TTC549 (cell line): Measurements from ENCODE around the gene RALGPS1.

Source experiments
- FAIRE-seq: peaks from 2 replicates; lab custom pipeline; 2012; peaks lifted over from hg19 to GRCh38; lab: Jason Lieb, UNC

RALGPS1 gene

GRCh38 chr9:127225801-127226625 lies 311.4 kb downstream of the RALGPS1 start:
- FAIRE-seq: no peak

- no peak for FAIRE-seq
Measured at GRCh38 chr9:127229691-127230417, 315.3 kb downstream of the RALGPS1 start.

DNA sequence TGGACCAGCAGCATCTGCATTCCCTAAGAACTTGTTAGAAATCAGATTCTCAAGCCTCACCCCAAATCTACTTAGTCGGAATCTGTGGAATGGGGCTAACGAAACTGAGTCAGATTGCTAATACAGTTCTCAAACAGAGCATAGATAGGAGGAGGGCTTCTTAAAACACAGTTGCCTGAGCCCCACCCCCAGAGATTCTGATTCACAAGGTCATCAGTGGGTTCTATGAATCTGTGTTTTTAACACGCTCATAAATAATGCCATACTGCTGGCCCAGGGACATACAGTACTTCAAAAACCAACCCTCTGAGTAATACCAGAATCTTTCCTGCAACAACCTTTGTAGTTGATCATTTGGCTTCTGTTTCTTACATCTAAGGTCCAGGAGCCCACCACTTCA lies 317.1 kb downstream of the RALGPS1 start:
- FAIRE-seq: no peak

- no peak for FAIRE-seq
Measured at GRCh38 chr9:127232833-127233549, 318.4 kb downstream of the RALGPS1 start.

GRCh38 chr9:127233550-127233949 lies 319.0 kb downstream of the RALGPS1 start:
- FAIRE-seq: no peak

GRCh38 chr9:127233989-127234388 lies 319.4 kb downstream of the RALGPS1 start:
- no peak for FAIRE-seq

DNA sequence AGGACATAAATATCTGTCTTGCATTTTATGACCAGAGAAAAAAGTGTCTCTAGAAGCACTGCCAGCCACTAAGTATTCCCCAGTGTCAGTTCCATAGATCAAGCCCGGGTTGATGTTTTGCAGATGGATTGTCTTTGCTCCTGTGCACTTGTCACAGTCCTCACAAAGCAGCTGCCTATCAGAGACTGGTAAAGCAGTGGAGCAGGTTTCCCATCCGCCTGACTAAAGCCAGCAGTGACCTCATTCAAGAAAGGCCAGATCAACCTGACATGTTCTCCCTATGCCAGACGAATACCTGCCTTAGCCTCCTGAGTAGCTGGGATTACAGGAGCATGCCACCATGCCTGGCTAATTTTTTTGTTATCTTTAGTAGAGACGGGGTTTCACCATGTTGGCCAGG lies 323.2 kb downstream of the RALGPS1 start:
- FAIRE-seq: no peak

GRCh38 chr9:127241354-127241753 lies 326.8 kb downstream of the RALGPS1 start:
- no peak for FAIRE-seq

DNA sequence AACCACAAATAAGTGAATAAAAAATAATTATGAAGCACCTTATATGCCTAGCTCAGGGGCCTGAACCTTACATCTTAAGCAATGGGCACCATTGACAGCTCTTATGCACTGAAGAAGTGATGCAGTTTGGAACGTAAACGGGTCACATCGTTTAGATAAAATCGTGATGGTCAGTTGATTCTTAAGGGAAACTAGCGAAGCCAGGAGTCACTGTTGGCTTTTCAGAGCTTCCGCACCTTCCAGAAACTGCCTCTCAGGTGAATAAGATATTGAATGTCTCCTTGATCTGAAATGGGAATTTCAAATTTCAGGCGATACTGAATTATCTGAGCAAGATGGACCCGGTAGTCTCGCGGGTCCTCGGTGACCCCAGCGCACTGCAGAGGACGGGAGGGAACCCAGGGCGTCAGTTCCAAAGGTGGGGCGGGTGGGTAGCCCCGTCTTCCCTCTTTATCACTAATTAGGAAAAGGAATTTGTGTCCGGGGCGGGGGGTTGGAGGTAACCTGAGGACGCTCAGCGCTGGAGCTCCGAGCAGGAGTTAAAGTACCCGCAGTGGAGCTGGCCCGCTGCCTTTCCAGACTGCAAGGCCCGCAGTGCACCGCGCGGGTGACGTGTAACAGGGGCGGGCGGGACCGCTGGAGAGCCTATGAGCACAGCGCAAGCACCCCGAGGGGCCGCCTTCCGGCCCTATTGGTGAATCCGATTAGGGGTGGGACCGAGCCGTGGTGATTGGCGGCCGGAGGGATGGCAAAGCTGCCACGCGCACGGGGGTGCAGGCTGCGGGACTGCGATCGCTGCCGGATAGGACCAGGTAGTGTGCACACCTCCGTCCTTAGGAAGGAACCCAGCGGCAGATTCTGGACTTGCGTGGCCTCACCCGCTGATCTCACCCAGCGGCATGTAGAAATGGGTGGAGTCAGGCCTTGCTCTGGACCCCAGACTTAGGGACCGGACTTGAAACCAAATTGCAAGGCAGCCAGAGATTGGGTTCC lies 330.3 kb downstream of the RALGPS1 start:
- peak; percentile 47 for FAIRE-seq

DNA sequence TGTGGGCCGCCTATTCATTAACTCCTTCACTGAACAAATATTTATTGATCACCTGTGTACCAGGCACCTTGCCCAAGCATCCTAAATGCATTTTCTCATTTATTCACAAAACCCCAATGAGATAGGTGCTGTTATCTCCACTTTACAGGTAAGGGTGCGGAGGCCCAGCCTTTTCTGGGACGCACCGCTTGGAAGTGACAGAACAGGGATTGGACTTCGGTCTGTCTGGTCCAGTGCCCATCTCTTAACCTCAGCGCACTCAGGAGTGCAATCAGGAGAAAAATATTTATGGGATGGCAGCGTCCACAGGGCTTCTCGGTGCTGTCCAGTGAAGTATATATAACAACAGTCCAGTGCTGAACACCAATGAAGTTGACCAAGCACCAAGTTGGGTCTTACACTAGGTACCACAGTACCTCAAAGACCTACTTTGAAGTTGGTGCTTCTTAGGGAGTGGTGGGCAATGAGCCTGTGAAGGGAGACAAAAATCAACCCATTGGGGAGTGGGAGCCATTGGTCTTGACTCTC lies 331.1 kb downstream of the RALGPS1 start:
- no peak for FAIRE-seq

GRCh38 chr9:127248241-127248640 lies 333.7 kb downstream of the RALGPS1 start:
- FAIRE-seq: no peak

- FAIRE-seq: no peak
Measured at GRCh38 chr9:127249877-127250276, 335.3 kb downstream of the RALGPS1 start.

- FAIRE-seq: no peak
Measured at GRCh38 chr9:127250896-127251391, 336.4 kb downstream of the RALGPS1 start.

- no peak for FAIRE-seq
Measured at GRCh38 chr9:127252410-127253318, 338.1 kb downstream of the RALGPS1 start.

DNA sequence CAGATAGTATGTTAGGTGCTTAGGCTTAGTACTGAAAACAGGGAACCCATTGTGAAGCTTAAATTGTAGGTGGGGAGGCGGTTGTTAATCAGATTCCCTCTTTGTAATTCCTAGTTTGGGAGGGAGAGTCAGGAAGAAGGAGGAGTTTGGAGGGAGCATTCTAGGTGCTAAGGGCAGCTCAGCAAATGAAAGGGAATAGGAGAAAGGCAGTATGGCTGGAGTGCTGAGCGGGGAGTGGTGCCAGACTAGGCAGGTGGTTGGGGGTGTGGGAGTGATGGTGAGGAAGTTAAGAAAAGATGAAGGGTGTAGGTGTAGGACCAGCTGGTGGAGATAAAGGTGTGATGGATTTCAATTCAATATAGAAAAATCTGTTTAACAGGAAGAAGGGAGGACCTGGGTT lies 338.9 kb downstream of the RALGPS1 start:
- no peak for FAIRE-seq

GRCh38 chr9:127255692-127256091 lies 341.1 kb downstream of the RALGPS1 start:
- FAIRE-seq: no peak

GRCh38 chr9:127256324-127256723 lies 341.7 kb downstream of the RALGPS1 start:
- FAIRE-seq: no peak

DNA sequence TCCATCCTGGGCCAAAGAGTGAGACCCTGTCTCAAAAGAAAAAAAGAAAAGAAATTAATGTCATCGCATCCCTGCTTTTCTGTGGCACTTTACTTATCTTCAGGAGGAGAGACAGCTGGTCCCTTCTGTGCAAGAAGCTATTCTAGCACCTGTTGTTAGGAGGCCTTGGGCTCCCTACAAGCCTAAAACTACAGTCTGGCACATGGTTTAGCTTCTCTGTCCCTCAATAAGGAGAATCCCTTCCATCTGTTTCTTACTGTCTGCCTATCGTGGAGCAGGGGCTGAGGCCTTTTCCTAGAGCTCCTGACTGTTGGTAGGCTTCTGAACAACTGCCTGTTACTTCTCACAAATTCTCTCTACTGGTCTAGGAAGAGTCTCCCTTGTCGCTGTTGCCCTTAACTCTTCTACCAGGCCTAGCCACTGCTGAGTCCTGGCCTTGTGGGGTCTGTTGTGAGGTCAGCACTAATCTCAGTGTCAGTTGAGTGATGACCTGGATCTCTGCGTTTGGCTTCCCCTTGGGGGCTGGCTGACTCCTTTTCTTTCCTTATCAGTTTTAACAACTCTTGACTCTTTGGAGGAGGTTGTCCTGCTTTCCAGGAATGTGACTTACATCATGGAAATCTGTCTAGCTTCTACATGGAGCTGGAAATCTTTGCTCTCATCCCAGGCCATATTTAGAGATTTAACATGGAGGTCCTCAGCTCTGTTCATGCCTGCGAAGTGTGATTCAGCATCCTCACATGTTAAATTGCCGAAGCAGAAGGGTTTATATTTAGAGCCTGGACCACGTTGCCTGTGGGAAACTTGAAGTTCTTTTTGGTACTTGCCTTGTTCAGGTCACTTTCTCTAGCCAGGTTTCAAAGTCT lies 344.3 kb downstream of the RALGPS1 start:
- FAIRE-seq: no peak

DNA sequence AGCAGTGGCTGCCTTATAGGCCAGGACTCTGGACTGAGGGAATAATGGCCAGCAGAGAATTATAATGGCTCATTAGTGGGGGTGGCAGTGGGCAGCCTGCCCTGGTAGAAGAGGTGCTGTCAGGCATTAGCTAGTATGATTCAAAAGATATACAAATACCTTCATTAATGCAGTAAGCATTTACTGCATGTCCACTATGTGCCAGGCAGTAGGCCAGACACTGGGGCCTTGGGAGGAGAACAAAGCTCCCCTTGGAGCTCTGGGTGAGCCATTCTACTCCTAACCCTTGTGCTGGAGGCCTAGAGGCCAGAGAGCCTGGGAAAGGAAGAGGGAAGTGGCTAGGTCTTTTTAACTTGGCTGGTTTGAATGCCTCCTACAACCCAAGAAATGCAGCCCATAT lies 348.0 kb downstream of the RALGPS1 start:
- FAIRE-seq: no peak
